Coronary artery (tissue), 2 donors: Measurements from ENCODE around the gene WDR1.

ENCODE experiments used
- DNase-seq: peaks from one replicate; pipeline ENCODE4 v3.0.0-alpha.2; 2017; ENCODE audit warnings: low spot score
- H3K27ac ChIP-seq, 2 donors: fragments of 200-600 bp; sonication (generic); one replicate each; pipeline ENCODE4 v1.5.1; 2016 to 2019
- H3K4me3 ChIP-seq: fragments of 200-600 bp; sonication (generic); 2 replicates; pipeline ENCODE4 v1.5.1; 2016; ENCODE audit warnings: mild to moderate bottlenecking, moderate library complexity
- CTCF ChIP-seq: fragments of 200-600 bp; sonication (generic); IDR thresholded peaks from one replicate; pipeline ENCODE4 v1.5.1; 2019; ENCODE audit warnings: antibody characterized with exemption

The WDR1 gene

DNA sequence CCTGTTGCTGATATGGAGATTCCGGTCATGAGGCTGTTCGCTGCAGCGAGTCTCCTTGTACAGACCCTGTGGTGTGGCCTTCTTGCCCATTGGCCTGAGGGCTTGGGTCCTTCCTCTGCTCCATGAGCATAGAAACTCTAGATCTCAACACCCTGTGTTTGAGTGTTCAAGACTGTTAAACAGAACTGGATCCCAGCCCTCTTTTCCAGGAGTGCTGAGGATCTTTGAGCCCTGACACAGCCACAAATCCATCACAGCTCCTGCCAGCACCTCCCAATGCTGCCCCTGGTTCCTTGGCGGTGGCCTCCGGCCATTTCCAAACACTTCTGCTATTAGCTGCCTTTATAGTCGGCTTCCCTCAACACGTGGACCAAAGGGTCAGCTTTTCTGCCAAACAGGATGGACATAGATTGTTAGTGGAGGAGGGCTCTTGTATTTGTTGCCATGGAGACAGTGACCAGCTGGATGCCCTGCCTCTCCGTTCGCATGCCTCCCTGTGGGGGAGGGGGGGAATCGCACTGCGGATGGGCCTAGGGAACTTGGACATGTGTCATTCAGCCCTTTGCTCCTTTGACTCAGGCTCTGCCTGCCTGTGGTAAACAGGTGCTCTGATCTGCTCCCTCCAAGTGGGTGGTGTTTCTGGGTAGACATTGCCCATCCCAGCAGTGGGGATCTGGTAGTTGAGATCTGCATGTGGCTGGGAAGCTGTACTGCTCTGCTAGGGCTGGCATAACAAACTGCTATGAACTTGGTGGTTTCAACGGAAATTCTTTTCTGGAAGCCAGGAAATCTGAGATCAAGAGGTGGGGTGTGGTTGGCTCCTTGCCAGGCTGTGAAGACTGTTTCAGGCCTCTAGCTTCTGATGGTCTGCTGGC lies 6.9 kb upstream of the WDR1 start:
- Histone ChIP-seq H3K27ac (peak overlapping the region in 1 of 2 donors; percentile 56), H3K4me3 (no peak overlapping the region)
- no peak for DNase-seq
- TF ChIP-seq CTCF = no peak

DNA sequence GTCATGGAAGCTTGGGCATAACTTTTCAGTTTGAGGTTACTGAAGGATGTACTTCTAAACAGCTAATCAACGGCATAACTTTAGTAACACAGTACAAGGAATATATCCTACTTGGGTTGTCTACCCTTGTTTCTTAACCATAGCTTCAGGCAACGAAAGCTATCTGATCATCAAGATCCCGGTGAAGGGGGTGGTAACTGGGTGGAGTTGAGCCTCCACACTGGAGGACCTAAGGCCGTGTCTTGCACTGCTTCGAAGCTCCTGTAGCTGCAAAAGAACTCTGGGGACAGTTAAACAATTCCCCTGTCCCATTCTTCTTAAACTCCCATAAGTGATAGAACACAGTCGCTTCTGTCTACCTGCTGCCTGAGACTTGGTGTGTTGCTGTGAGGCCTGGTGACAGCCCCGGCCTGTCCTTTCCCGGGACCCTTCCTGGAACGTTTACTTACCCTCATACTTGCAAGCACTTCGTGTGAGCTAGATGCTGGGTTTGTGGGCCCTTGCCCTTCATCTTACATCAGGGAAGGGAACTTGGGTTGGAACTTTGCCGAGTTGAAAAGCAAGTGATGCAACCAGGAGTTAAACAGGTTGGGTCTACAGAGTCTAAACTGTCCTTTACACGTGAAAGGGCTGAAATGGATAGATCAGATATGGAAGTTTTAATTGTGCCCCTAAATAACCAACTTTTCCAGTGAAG lies 5.8 kb upstream of the WDR1 start:
- H3K27ac ChIP-seq = no peak overlapping the region
- TF ChIP-seq CTCF = no peak
- DNase-seq = no peak

DNA sequence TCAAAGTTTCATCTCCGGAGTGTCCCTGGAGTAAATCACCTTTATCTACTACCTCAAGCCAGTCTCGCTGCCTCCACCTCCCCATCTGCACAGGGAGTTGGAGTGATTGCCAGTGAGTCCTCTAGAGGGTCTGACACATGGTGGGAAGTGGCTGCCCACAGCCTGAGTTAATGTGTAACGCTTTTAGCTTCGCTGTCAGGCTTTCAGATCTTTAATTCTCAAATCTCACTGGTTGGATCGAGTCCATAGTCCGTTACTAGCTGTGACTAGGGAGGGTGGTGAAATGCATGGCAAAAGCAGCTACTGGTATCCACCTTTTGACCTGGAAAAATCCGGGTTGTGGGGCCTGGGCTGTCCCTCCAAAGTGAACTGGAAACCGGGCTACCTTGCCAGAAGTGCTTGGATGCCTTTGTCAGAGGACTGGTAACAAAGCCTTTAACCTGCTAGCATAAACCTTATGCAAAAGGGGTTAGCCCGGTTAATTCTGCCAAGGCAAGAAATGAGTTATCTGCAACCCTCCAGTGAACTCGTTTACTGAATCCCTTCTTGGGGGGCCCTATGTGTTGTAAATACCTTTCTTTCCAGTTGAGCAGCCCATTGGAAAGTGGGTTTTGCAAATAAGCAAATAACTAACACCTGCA lies 5.1 kb upstream of the WDR1 start:
- no peak overlapping the region for H3K27ac ChIP-seq
- no peak for TF ChIP-seq CTCF
- H3K4me3 ChIP-seq = no peak overlapping the region
- no peak for DNase-seq

More for the DNA sequence above, 5.8 kb upstream of the WDR1 start:
- H3K4me3 ChIP-seq = no peak overlapping the region

- TF ChIP-seq CTCF = no peak
- no peak for DNase-seq
- H3K27ac ChIP-seq = no peak overlapping the region
- H3K4me3 ChIP-seq = no peak overlapping the region
Measured at GRCh38 chr4:10120943-10121567, 4.5 kb upstream of the WDR1 start.

DNA sequence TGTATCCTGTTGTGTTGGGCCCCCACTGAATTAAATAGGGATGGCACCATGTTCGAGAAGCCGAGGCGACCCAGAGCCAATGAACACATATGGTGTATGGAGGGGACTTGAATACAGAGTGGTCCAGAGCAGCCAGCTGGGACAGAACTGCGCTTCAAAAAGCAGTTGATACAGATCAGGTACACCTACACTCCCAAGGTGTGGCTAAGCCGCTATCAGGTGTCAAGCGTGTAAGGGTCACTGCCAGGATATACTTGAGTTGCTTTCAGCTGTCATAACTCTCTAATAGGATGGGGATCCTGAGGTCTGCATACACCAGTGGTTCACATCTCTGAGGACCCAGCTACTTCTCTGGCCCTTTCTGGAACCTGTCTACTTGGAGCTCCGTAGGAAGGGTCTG lies 3.2 kb upstream of the WDR1 start:
- no peak overlapping the region for H3K27ac ChIP-seq
- DNase-seq = no peak
- H3K4me3 ChIP-seq = no peak overlapping the region
- TF ChIP-seq CTCF = no peak

GRCh38 chr4:10119278-10119677 lies 2.7 kb upstream of the WDR1 start:
- DNase-seq = no peak
- Histone ChIP-seq H3K27ac (no peak overlapping the region), H3K4me3 (no peak overlapping the region)
- no peak for TF ChIP-seq CTCF
